Activated naive CD4-positive, alpha-beta T cell treated with anti-CD3 and anti-CD28 coated beads, Interleukin-2, amount 50 U/mL, for 72 hours (primary cell): Measurements from ENCODE around the gene PCK1. TPM values are rescaled to one million over a fixed set of nuclear protein-coding genes. Genes with fewer than 3 reads are reported as not detected.

ENCODE experiments used
- ATAC-seq, 2 donors: fragments of 150-1000 bp; cut with Tn5 transposase; 2 replicates each; pipeline ENCODE4 v1.10.0; 2021; ENCODE audit warnings: mild to moderate bottlenecking in 2 of 2, moderate library complexity in 2 of 2
- DNase-seq, 2 donors: peaks; one replicate each; pipeline ENCODE4 v3.0.0; 2021 to 2022; ENCODE audit warnings: low spot score in 2 of 2
- H3K27ac Mint-ChIP-seq, 2 donors: one replicate each; pipeline ENCODE4 v1.8.0; 2022; ENCODE audit warnings: mild to moderate bottlenecking in 2 of 2, mixed read lengths in 2 of 2
- H3K36me3 Mint-ChIP-seq, 2 donors: one replicate each; pipeline ENCODE4 v1.8.0; 2022; ENCODE audit warnings: mixed read lengths in 2 of 2
- H3K9me3 Mint-ChIP-seq, 2 donors: one replicate each; pipeline ENCODE4 v1.8.0; 2022; ENCODE audit warnings: mixed read lengths in 2 of 2
- total RNA-seq, 2 donors: library from RNA; stranded (reverse); gene quantifications; one replicate each; pipeline ENCODE4 v1.2.3, GENCODE V29; 2022

The PCK1 gene
- total RNA-seq, 2 donors from 2014 or later, result not detected

GRCh38 chr20:57566803-57567459, 6.0 kb downstream of the PCK1 start:
- Mint-ChIP-seq H3K27ac (no peak overlapping the region), H3K36me3 (no peaks in the 10 kb centered on the region), H3K9me3 (no peaks in the 10 kb centered on the region)
- DNase-seq (no peak), ATAC-seq (no peak)

GRCh38 chr20:57567471-57568079, 6.7 kb downstream of the PCK1 start:
- no peak for ATAC-seq
- Mint-ChIP-seq H3K27ac (no peak overlapping the region), H3K9me3 (no peaks in the 10 kb centered on the region), H3K36me3 (no peaks in the 10 kb centered on the region)
- DNase-seq, result no peak

- Mint-ChIP-seq H3K9me3 (no peaks in the 10 kb centered on the region), H3K36me3 (no peaks in the 10 kb centered on the region), H3K27ac (no peak overlapping the region)
- no peak for DNase-seq
- ATAC-seq, result no peak
These were observed 7.4 kb downstream of the PCK1 start for GRCh38 chr20:57568088-57568896.

GRCh38 chr20:57568960-57569359, 8.1 kb downstream of the PCK1 start:
- ATAC-seq, result no peak
- H3K9me3 Mint-ChIP-seq, result no peaks in the 10 kb centered on the region
- no peak overlapping the region for H3K27ac Mint-ChIP-seq
- no peaks in the 10 kb centered on the region for H3K36me3 Mint-ChIP-seq
- no peak for DNase-seq

GRCh38 chr20:57570145-57570850, 9.4 kb downstream of the PCK1 start:
- Mint-ChIP-seq H3K9me3 (no peaks in the 10 kb centered on the region), H3K27ac (no peak overlapping the region), H3K36me3 (no peaks in the 10 kb centered on the region)
- DNase-seq (no peak), ATAC-seq (no peak)

- Mint-ChIP-seq H3K27ac (no peak overlapping the region), H3K36me3 (no peaks in the 10 kb centered on the region), H3K9me3 (no peaks in the 10 kb centered on the region)
- no peak for DNase-seq
- no peak for ATAC-seq
These were observed 10.0 kb downstream of the PCK1 start for GRCh38 chr20:57570920-57571319.

GRCh38 chr20:57571782-57572416, 11.0 kb downstream of the PCK1 start:
- Mint-ChIP-seq H3K36me3 (no peaks in the 10 kb centered on the region), H3K9me3 (no peaks in the 10 kb centered on the region), H3K27ac (no peak overlapping the region)
- DNase-seq (no peak), ATAC-seq (no peak)

- no peak overlapping the region for H3K27ac Mint-ChIP-seq
- H3K9me3 Mint-ChIP-seq, result no peaks in the 10 kb centered on the region
- DNase-seq (no peak), ATAC-seq (no peak)
- H3K36me3 Mint-ChIP-seq, result no peaks in the 10 kb centered on the region
These were observed 12.3 kb downstream of the PCK1 start for GRCh38 chr20:57573242-57573641.

- Mint-ChIP-seq H3K36me3 (no peaks in the 10 kb centered on the region), H3K9me3 (no peaks in the 10 kb centered on the region), H3K27ac (no peak overlapping the region)
- ATAC-seq (no peak), DNase-seq (no peak)
These were observed 13.0 kb downstream of the PCK1 start for GRCh38 chr20:57573894-57574293.

- Mint-ChIP-seq H3K36me3 (no peaks in the 10 kb centered on the region), H3K9me3 (no peaks in the 10 kb centered on the region), H3K27ac (no peak overlapping the region)
- no peak for ATAC-seq
- DNase-seq, result no peak
These were observed 14.0 kb downstream of the PCK1 start for GRCh38 chr20:57574954-57575353.

- no peaks in the 10 kb centered on the region for H3K36me3 Mint-ChIP-seq
- H3K27ac Mint-ChIP-seq, result no peak overlapping the region
- no peak for ATAC-seq
- no peak for DNase-seq
- H3K9me3 Mint-ChIP-seq, result no peaks in the 10 kb centered on the region
These were observed 15.1 kb downstream of the PCK1 start for GRCh38 chr20:57576002-57576401.

GRCh38 chr20:57576617-57577550, 16.0 kb downstream of the PCK1 start:
- no peaks in the 10 kb centered on the region for H3K9me3 Mint-ChIP-seq

GRCh38 chr20:57577679-57578475, 17.0 kb downstream of the PCK1 start:
- Mint-ChIP-seq H3K27ac (no peak overlapping the region), H3K9me3 (no peaks in the 10 kb centered on the region), H3K36me3 (no peaks in the 10 kb centered on the region)
- no peak for ATAC-seq
- DNase-seq, result no peak

More at GRCh38 chr20:57576617-57577550, 16.0 kb downstream of the PCK1 start:
- no peak for DNase-seq
- no peak overlapping the region for H3K27ac Mint-ChIP-seq
- H3K36me3 Mint-ChIP-seq, result no peaks in the 10 kb centered on the region
- no peak for ATAC-seq

GRCh38 chr20:57578476-57579165, 17.7 kb downstream of the PCK1 start:
- no peaks in the 10 kb centered on the region for H3K9me3 Mint-ChIP-seq
- ATAC-seq (no peak), DNase-seq (no peak)
- H3K27ac Mint-ChIP-seq, result no peak overlapping the region
- H3K36me3 Mint-ChIP-seq, result no peaks in the 10 kb centered on the region
